Measurements from ENCODE around the gene PGR.

Gene PGR

DNA sequence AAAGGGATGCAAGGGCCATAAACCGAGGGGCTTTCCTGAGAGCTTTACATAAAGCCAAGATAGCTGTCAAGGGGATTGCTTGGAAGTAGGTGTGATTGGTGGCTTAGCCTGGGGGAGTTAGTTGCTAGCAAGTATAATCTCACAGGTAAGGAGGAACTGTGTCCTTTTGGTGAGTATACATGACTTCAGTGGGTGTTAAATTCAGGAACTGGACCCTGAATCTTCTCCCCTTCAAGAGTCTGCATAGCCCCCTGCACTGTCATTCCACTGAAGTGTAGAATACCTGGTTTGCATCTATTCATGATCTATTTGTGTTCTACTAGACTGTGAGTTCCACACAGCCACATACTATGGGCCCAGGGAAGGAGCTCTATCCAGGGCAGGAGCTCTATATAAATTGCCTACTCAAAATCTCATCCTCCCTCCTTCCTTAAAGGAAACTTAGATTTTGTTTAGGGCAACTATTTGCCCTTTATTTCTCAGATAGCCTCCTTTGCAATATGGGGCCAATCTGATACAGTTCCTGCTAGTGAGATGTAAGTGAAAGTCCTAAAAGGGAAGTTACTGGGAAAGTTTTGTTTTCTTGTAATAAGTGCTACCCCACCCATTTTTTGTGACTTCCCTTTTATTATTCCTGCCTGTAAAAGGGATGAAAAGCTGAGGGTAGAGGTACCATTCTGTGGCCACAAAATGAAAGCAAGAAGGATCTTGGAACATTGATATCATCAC lies 120.5 kb downstream of the PGR start:
- Mint-ChIP-seq H3K4me3 (no peak overlapping the region), H3K9me3 (peaks cover 7% of the 10 kb centered on the region), H3K4me1 (ENCODE audit: low read depth) (no peaks in the 10 kb centered on the region), H3K27me3 (ENCODE audit: low read depth) (no peaks in the 10 kb centered on the region), H3K36me3 (ENCODE audit: low read depth) (no peaks in the 10 kb centered on the region), H3K27ac (no peak overlapping the region)

DNA sequence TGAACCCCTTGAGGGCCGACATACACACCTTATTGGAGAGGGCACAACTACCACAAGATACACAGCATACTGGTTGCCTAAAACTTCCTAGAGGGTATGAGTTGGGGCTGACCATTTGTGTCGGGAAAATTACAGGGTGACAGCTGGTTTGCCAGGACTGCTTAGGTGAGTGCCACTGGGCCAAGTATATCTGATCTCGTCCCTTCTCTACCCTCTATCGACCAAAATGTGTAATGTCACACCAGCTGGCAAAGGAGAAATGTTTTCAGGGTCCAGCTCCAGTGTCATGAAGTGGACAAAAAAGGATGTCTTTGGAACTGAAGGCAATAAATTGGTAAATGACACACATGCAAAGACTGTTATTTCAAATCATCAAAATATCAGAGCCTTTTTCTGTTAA lies 126.1 kb downstream of the PGR start:
- H3K36me3 Mint-ChIP-seq (ENCODE audit: low read depth): no peaks in the 10 kb centered on the region
- no peak overlapping the region for H3K27ac Mint-ChIP-seq
- peaks cover 3% of the 10 kb centered on the region for H3K9me3 Mint-ChIP-seq
- no peaks in the 10 kb centered on the region for H3K27me3 Mint-ChIP-seq (ENCODE audit: low read depth)
- no peaks in the 10 kb centered on the region for H3K4me1 Mint-ChIP-seq (ENCODE audit: low read depth)
- no peak overlapping the region for H3K4me3 Mint-ChIP-seq

DNA sequence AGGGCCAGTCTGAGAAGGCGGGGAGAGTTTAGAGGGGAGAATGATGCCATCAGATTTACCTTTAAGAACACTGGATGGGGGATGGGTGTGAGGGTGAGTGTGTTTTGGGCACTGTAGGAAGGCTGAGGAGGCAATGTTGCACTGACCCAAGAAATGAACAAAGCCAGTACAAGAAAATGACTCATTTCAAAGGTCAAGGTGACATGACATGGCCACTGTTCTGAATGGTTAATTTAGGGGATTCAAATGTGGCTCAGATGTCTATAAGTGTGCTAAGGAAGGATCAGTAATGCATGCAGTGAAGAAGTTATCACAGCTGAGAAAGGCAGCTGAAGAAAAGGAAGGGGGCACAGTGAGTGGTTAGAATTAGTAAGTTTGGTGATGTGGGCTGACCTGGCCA lies 129.9 kb downstream of the PGR start:
- Mint-ChIP-seq H3K9me3 (peaks cover 7% of the 10 kb centered on the region), H3K4me1 (ENCODE audit: low read depth) (no peaks in the 10 kb centered on the region), H3K27me3 (ENCODE audit: low read depth) (no peaks in the 10 kb centered on the region), H3K36me3 (ENCODE audit: low read depth) (no peaks in the 10 kb centered on the region), H3K27ac (no peak overlapping the region), H3K4me3 (no peak overlapping the region)

DNA sequence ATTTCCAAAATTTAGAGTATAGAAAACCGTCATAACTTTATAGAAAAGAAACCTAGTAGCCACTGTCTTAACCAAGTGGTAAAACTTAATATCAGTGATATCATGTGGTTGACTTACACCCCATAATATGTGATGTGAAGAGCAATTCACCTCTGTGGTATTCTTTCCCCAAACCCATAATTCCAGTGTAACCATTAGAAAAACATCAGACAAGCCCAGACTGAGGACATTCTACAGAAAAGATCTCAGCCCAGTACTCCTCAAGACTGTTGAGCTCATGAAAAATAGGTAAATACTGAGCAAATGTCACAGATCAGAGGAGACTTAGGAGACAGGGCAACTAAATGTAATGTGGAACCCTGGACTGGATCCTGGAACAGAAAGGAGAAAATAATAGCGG lies 134.6 kb downstream of the PGR start:
- H3K27me3 Mint-ChIP-seq (ENCODE audit: low read depth): no peaks in the 10 kb centered on the region
- H3K27ac Mint-ChIP-seq: no peak overlapping the region
- no peaks in the 10 kb centered on the region for H3K4me1 Mint-ChIP-seq (ENCODE audit: low read depth)
- H3K36me3 Mint-ChIP-seq (ENCODE audit: low read depth): no peaks in the 10 kb centered on the region
- no peak overlapping the region for H3K4me3 Mint-ChIP-seq
- peaks cover 7% of the 10 kb centered on the region for H3K9me3 Mint-ChIP-seq

DNA sequence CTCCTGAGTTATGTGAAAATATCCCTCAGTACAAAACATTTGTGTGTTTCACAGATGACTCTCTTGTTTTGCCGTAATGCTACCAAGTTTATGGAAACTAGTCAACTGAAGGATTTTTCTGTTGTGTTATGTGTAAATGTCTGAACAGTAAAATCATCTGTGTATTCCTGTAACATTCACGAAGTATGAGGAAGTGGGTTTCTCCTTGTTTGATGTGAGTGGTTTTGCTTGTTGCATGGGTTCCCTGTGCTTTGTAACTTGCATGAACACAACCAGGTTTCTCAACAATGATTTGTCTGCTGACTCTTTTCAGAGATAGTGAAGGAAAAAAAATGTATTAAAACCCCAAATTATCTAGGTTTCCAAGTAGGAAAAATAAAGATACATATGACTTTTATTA lies 138.1 kb downstream of the PGR start:
- Mint-ChIP-seq H3K36me3 (ENCODE audit: low read depth) (no peaks in the 10 kb centered on the region), H3K9me3 (peaks cover 7% of the 10 kb centered on the region), H3K27ac (no peak overlapping the region), H3K4me1 (ENCODE audit: low read depth) (no peaks in the 10 kb centered on the region), H3K4me3 (no peak overlapping the region), H3K27me3 (ENCODE audit: low read depth) (no peaks in the 10 kb centered on the region)

DNA sequence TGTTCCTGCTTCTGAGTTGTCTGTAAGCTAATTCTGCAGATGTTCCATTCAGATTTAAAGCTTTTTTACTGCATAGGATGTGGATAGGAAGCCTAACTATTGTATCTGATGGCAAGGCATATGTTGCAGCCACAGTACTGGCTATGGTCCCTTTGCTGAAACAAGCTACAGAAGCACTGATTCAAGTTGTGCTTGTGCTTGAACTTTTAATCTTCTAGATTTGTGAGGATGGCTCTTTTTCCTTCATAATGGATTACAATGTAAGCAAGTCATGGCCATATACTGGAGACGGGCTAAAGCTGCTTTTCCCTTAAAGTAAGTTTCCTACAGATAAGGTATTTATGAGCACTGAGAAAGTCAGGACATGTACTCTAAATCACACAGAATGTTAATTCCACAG lies 138.7 kb downstream of the PGR start:
- no peak overlapping the region for H3K27ac Mint-ChIP-seq
- H3K4me3 Mint-ChIP-seq: no peak overlapping the region
- no peaks in the 10 kb centered on the region for H3K36me3 Mint-ChIP-seq (ENCODE audit: low read depth)
- no peaks in the 10 kb centered on the region for H3K4me1 Mint-ChIP-seq (ENCODE audit: low read depth)
- no peaks in the 10 kb centered on the region for H3K27me3 Mint-ChIP-seq (ENCODE audit: low read depth)
- H3K9me3 Mint-ChIP-seq: peaks cover 7% of the 10 kb centered on the region

DNA sequence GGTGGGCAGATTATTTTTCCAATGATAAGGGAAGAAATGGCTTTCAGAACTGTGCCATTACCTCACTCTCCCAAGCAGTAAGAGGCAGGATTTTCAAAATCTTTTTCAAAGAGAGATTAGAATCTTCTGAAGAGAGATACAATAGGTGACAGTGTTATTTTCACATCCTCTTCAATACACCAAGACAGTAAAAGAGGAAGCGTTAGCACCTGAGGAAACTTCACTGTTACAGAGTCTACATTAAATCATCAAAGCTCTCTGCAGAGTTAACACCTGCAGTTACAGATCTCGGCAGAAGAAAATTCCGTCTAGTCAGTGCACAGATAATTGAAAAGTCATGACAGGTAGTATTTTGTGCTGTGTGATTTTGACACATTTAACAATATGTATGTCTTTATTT lies 144.9 kb downstream of the PGR start:
- H3K36me3 Mint-ChIP-seq (ENCODE audit: low read depth): no peaks in the 10 kb centered on the region
- no peak overlapping the region for H3K4me3 Mint-ChIP-seq
- H3K9me3 Mint-ChIP-seq: no peaks in the 10 kb centered on the region
- H3K27me3 Mint-ChIP-seq (ENCODE audit: low read depth): no peaks in the 10 kb centered on the region
- H3K27ac Mint-ChIP-seq: no peak overlapping the region
- H3K4me1 Mint-ChIP-seq (ENCODE audit: low read depth): no peaks in the 10 kb centered on the region

DNA sequence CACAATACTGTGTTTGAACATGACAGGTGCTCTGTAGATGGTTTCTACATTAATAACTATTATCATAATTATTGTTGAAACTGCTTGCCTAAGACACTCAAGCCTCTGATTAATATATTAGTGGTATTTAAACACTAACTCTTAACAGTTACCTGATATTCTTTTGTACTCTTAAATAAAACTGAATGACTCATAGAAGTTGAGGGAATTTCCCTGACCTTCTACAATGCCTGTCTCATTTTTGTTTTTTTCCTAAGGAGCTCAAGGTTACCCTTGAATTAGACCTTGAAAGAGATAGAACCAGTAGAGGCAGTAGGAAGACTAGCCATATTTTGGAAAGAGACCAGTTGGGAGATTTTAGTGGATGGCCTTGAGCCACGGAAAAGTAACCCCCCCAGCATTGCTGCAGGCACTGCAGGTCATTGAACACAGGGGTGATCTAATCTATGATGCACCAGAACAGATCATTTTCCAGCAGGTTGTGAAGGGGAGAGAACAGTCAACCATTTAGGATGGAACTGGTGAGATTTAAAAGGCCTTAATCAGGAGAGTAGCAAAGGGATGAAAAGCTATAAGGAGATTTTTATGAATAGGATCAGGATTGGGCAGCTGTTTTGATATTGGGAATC lies 148.3 kb downstream of the PGR start:
- no peaks in the 10 kb centered on the region for H3K9me3 Mint-ChIP-seq
- H3K4me3 Mint-ChIP-seq: no peak overlapping the region
- H3K27me3 Mint-ChIP-seq (ENCODE audit: low read depth): no peaks in the 10 kb centered on the region
- H3K27ac Mint-ChIP-seq: no peak overlapping the region
- no peaks in the 10 kb centered on the region for H3K4me1 Mint-ChIP-seq (ENCODE audit: low read depth)
- no peaks in the 10 kb centered on the region for H3K36me3 Mint-ChIP-seq (ENCODE audit: low read depth)

DNA sequence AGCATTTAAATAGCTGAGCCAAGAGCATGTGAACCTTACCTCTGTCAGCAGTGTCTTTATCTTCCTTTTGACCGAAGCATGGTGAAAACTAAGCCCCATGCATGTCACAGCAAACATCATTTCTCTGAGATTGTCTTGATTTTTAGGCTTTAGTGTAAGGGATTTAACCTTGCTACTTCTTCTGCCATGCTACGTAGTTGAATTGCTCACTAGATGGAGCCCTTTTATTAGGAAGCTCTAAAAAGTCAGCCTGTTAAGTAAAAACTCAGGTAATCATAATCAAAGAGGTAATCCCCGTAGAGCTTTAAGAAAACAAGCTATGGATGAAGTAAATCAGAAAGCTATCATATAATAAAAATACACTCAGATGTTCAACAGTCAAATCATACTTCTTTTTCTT lies 149.5 kb downstream of the PGR start:
- Mint-ChIP-seq H3K36me3 (ENCODE audit: low read depth) (no peaks in the 10 kb centered on the region), H3K4me3 (no peak overlapping the region), H3K27ac (no peak overlapping the region), H3K27me3 (ENCODE audit: low read depth) (no peaks in the 10 kb centered on the region), H3K9me3 (no peaks in the 10 kb centered on the region), H3K4me1 (ENCODE audit: low read depth) (no peaks in the 10 kb centered on the region)

All from T-helper 1 cell treated with Interleukin-12 subunit alpha and Interleukin-12 subunit beta and Interleukin-4 antibody, amounts not matched to agents 30 μg/mL and 1 μg/mL, for 36 hours (primary cell).